Esophagus squamous epithelium (tissue), 5 donors: ENCODE data around the gene ZNF329. TPM values are rescaled to one million over a fixed set of nuclear protein-coding genes. Genes with fewer than 3 reads are reported as not detected.

Experiments used
- DNase-seq: peaks from one replicate; lab custom pipeline; 2025; lab: John Stamatoyannopoulos, UW
- H3K27ac ChIP-seq, 4 donors: fragments of 200-600 bp; sonication (generic); one replicate each; pipeline ENCODE4 v1.5.1; 2016 to 2019; ENCODE audit warnings: mild to moderate bottlenecking in 1 of 4
- H3K27me3 ChIP-seq, 4 donors: fragments of 200-600 bp; sonication (generic); 1 replicate in 3 of 4; 2 replicates in 1 of 4; pipeline versions ENCODE4 v1.5.1 to v1.6.0; 2017 to 2021; ENCODE audit warnings: antibody characterized with exemption in 1 of 4
- H3K36me3 ChIP-seq, 3 donors: fragments of 200-600 bp; sonication (generic); one replicate each; pipeline ENCODE4 v1.5.1; 2016 to 2019
- H3K4me1 ChIP-seq, 3 donors: fragments of 200-600 bp; sonication (generic); one replicate each; pipeline ENCODE4 v1.5.1; 2017 to 2019
- H3K4me3 ChIP-seq, 4 donors: fragments of 200-600 bp; sonication (generic); 1 replicate in 3 of 4; 2 replicates in 1 of 4; pipeline ENCODE4 v1.5.1; 2016 to 2019; ENCODE audit warnings: mild to moderate bottlenecking in 2 of 4, moderate library complexity in 1 of 4
- H3K9me3 ChIP-seq, 3 donors: fragments of 200-600 bp; sonication (generic); one replicate each; pipeline ENCODE4 v1.5.1; 2016 to 2019
- CTCF ChIP-seq, 6 experiments: fragments of 450-650 bp in 4 of 6; fragments of 200-600 bp in 2 of 6; sonication (generic) in 2 of 6; IDR thresholded peaks; one replicate each; pipeline ENCODE4 v1.5.1; 2016 to 2019; ENCODE audit warnings: antibody characterized with exemption in 6 of 6, mild to moderate bottlenecking in 4 of 6, moderate library complexity in 4 of 6
- POLR2A ChIP-seq, 4 donors: fragments of 450-650 bp; IDR thresholded peaks; one replicate each; pipeline ENCODE4 v1.6.1; 2017; ENCODE audit warnings: antibody characterized with exemption in 4 of 4, mild to moderate bottlenecking in 4 of 4, moderate library complexity in 3 of 4
- WGBS, 2 donors: methylation state at CpG; one replicate each; pipeline ENCODE4 v1.1.5; 2018; 5-methylcytosine and 5-hydroxymethylcytosine counted together
- intact Hi-C: fragments of 100-400 bp; cut with DNase I; formaldehyde crosslinking; loops from one replicate; pipeline ENCODE4 v1.15.0; 2022
- total RNA-seq, 4 donors: library from RNA; depleted of rRNA; stranded (reverse); fragments of >200 nt; gene quantifications; one replicate each; pipeline ENCODE4 v1.1.0, GENCODE V29; 2016
- donor health status: DM: yes; HTN: yes; CAD: no.

ZNF329 gene
- total RNA-seq, 4 donors from 2014 or later = 3.0 to 6.7 (median 3.9) TPM

DNA sequence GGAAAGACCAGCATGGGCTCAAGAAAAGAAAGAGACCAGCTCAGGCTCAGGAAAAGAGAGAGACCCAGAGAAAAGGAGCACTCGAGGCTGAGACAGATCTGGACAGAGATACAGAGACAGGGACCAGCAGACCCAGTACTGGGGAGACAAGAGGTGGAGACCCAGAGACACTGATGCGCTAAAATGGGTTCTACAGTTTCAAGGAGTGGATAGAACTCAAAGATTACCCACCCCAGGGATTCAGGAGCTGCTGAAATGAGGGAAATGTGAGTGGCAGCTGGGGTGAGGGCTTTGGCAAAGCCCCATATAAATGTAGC lies 51.9 kb downstream of the ZNF329 start:
- H3K4me3 ChIP-seq = peak overlapping the region; percentile 94 to 98 (median 98)
- intact Hi-C loops = no loop called here
- H3K4me1 ChIP-seq = peaks cover 0 to 19% (median 5%) of the 10 kb centered on the region in 3 donors
- no peak for DNase-seq
- H3K9me3 ChIP-seq = peaks cover 0 to 61% (median 15%) of the 10 kb centered on the region in 3 donors
- no peak for TF ChIP-seq CTCF (IDR thresholded peaks at IDR 0.05)
- TF ChIP-seq POLR2A (IDR thresholded peaks at IDR 0.05) = no peak
- WGBS, 2 donors = 19 to 23% methylated on average over 2 of the region's 2 CpGs
- peak overlapping the region; percentile 91 to 95 (median 94) for H3K27ac ChIP-seq
- no peaks in the 10 kb centered on the region for H3K27me3 ChIP-seq
- H3K36me3 ChIP-seq = peaks cover 0 to 12% (median 0%) of the 10 kb centered on the region in 3 donors

DNA sequence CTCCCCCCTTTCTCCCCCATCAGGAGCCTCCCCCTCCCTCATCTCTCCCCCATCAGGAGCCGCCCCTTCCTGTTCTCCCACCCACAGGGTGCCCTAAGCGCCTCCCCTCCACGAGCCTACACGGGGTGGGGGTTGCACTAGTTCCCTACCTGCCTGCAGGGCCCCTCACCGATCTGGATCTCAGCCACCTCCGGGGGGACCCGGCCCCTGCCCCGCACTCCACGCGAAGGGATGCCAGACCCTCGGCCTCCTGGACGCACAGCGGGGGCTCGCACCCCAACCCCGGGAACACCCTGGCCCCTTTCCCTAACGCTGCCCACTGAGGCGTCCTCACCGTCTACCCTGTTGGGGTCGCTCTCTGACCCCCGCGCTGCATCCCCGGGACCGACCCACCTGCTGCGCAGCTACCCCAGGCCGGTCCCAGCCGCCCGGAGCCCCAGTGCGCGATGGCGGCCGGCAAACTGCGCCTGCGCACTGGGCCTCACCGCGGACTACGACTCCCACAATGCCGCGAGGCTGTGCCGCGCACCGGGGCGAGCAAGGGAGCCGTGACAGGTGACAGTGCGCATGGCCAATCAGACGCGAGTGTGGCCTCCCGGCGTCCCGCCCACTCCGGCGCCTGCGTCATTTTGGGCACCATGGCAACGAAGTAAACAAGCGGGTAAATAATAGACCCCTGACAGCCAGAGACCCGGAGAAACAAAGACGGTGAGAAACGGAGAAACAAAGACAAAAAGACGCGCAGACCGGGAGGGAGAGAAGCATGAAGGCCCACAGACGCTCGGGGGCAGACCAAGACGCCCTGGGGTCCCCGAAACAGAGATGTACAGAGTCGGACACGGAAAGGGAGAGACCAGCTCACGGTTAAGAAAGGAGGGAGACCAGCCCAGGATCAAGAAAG lies 52.6 kb downstream of the ZNF329 start, which contains the start of gene ZSCAN18:
TSS of gene ZSCAN18 (minus strand) at position 451 of the 901 bp plus-strand sequence. CDS start 7,964 bp downstream, outside the sequence.
- Histone ChIP-seq H3K4me1 (peaks cover 0 to 19% (median 5%) of the 10 kb centered on the region in 3 donors), H3K27me3 (no peaks in the 10 kb centered on the region), H3K27ac (peak within 1 kb of the TSS; percentile 91 to 95 (median 94)), H3K4me3 (peak within 1 kb of the TSS; percentile 94 to 98 (median 98)), H3K9me3 (peaks cover 0 to 65% (median 12%) of the 10 kb centered on the region in 3 donors), H3K36me3 (peaks cover 0 to 14% (median 0%) of the 10 kb centered on the region in 3 donors)
- intact Hi-C loops = no loop called here
- peak; percentile 69 for DNase-seq
- TF ChIP-seq CTCF (IDR thresholded peaks at IDR 0.05) (peak in 1 of 6 experiments; percentile 18), POLR2A (IDR thresholded peaks at IDR 0.05) (peak in 3 of 4 donors; percentile 38 to 72 (median 62))
- 2 to 6% methylated on average over 30 to 33 of the region's 67 CpGs for WGBS, 2 donors

DNA sequence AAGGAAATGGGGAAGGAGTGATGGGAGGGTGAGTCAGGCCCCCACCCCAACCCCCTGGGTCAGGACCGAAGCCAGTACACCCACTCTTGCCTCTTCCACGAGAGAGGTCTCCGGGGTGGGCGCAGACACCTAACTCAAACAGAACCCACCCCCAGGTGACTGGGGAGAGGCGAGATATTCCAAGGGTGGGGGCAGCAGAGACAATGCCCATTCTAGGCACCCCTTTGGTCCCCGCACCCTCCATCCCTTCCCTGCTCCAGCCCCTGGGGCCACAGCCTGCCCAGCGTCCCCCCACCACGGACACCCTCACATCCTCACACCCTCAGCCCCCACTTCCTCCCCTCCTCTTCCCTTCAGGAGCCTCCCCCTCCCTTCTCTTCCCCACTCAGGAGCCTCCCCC lies 53.2 kb downstream of the ZNF329 start:
- 37 to 38% methylated on average over 7 of the region's 8 CpGs for WGBS, 2 donors
- H3K4me1 ChIP-seq = peaks cover 0 to 19% (median 5%) of the 10 kb centered on the region in 3 donors
- peak overlapping the region; percentile 91 to 95 (median 94) for H3K27ac ChIP-seq
- peak overlapping the region; percentile 94 to 98 (median 98) for H3K4me3 ChIP-seq
- intact Hi-C loops = no loop called here
- TF ChIP-seq CTCF (IDR thresholded peaks at IDR 0.05) (no peak), POLR2A (IDR thresholded peaks at IDR 0.05) (no peak)
- DNase-seq = no peak
- peaks cover 0 to 17% (median 0%) of the 10 kb centered on the region in 3 donors for H3K36me3 ChIP-seq
- no peaks in the 10 kb centered on the region for H3K27me3 ChIP-seq
- peaks cover 0 to 60% (median 5%) of the 10 kb centered on the region in 3 donors for H3K9me3 ChIP-seq

DNA sequence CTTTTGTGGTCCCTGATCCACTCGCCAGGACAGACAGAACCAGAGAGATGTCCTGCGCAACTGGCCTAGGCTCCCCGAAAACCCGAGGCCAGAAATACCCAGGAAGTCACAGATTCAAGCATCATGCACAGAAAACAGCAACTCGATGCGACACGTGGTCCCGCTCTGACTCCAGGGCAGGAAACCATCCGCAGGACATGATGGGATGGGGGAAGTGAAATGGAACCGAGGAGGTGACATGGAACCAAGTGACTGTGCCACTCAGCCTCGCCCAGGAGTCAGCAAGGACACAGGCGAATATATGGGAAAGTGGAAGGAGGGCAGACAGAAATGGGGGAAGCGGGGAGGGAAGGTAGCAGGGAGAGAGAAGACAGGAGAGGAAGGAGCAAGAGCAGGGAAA lies 53.7 kb downstream of the ZNF329 start:
- intact Hi-C loops = no loop called here
- peak overlapping the region in 3 of 4 donors; percentile 98 for H3K4me3 ChIP-seq
- no peak for DNase-seq
- 76 to 85% methylated on average over 12 to 13 of the region's 13 CpGs for WGBS, 2 donors
- H3K27ac ChIP-seq = no peak overlapping the region
- TF ChIP-seq CTCF (IDR thresholded peaks at IDR 0.05) (no peak), POLR2A (IDR thresholded peaks at IDR 0.05) (no peak)
- H3K4me1 ChIP-seq = peaks cover 0 to 19% (median 5%) of the 10 kb centered on the region in 3 donors
- H3K27me3 ChIP-seq = no peaks in the 10 kb centered on the region
- peaks cover 0 to 20% (median 0%) of the 10 kb centered on the region in 3 donors for H3K36me3 ChIP-seq
- peaks cover 0 to 60% (median 8%) of the 10 kb centered on the region in 3 donors for H3K9me3 ChIP-seq

GRCh38 chr19:58095328-58095727 lies 55.3 kb downstream of the ZNF329 start:
- DNase-seq = no peak
- intact Hi-C loops = no loop called here
- Histone ChIP-seq H3K36me3 (peaks cover 0 to 23% (median 0%) of the 10 kb centered on the region in 3 donors), H3K9me3 (peaks cover 0 to 64% (median 13%) of the 10 kb centered on the region in 3 donors), H3K27me3 (no peaks in the 10 kb centered on the region), H3K4me1 (peaks cover 0 to 19% (median 5%) of the 10 kb centered on the region in 3 donors), H3K27ac (no peak overlapping the region), H3K4me3 (no peak overlapping the region)
- 87 to 93% methylated on average over 3 to 5 of the region's 10 CpGs for WGBS, 2 donors
- TF ChIP-seq CTCF (IDR thresholded peaks at IDR 0.05) = no peak
- no peak for TF ChIP-seq POLR2A (IDR thresholded peaks at IDR 0.05)
